Measurements from ENCODE around the gene GPC5. TPM values are rescaled to one million over a fixed set of nuclear protein-coding genes. Genes with fewer than 3 reads are reported as not detected.

Gene GPC5
- total RNA-seq, 4 donors from 2014 or later: 0.24 to 30.8 (median 1.8) TPM; not detected in 1

GRCh38 chr13:91567485-91568207, 169.2 kb downstream of the GPC5 start:
- Histone ChIP-seq H3K27me3 (no peaks in the 10 kb centered on the region), H3K4me1 (no peaks in the 10 kb centered on the region), H3K4me3 (no peak overlapping the region), H3K36me3 (no peaks in the 10 kb centered on the region), H3K9me3 (no peaks in the 10 kb centered on the region), H3K27ac (no peak overlapping the region)
- intact Hi-C loops (cut with DNase I; ENCODE audit: low total_unique reads): no loop called here
- DNase-seq: no peak
- TF ChIP-seq CTCF (IDR thresholded peaks at IDR 0.05): no peak
- no peak for TF ChIP-seq POLR2A (IDR thresholded peaks at IDR 0.05)

GRCh38 chr13:91571681-91572080, 173.3 kb downstream of the GPC5 start:
- Histone ChIP-seq H3K27ac (no peak overlapping the region), H3K9me3 (no peaks in the 10 kb centered on the region), H3K36me3 (no peaks in the 10 kb centered on the region), H3K4me3 (no peak overlapping the region), H3K4me1 (no peaks in the 10 kb centered on the region), H3K27me3 (no peaks in the 10 kb centered on the region)
- intact Hi-C loops (cut with DNase I; ENCODE audit: low total_unique reads): no loop called here
- DNase-seq: no peak
- TF ChIP-seq POLR2A (IDR thresholded peaks at IDR 0.05) (no peak), CTCF (IDR thresholded peaks at IDR 0.05) (no peak)

GRCh38 chr13:91572439-91572838, 174.0 kb downstream of the GPC5 start:
- H3K4me3 ChIP-seq: no peak overlapping the region
- H3K9me3 ChIP-seq: no peaks in the 10 kb centered on the region
- TF ChIP-seq CTCF (IDR thresholded peaks at IDR 0.05) (no peak), POLR2A (IDR thresholded peaks at IDR 0.05) (no peak)
- no peaks in the 10 kb centered on the region for H3K4me1 ChIP-seq
- H3K27ac ChIP-seq: no peak overlapping the region
- no peaks in the 10 kb centered on the region for H3K27me3 ChIP-seq
- no peak for DNase-seq
- H3K36me3 ChIP-seq: no peaks in the 10 kb centered on the region
- intact Hi-C loops (cut with DNase I; ENCODE audit: low total_unique reads): no loop called here

GRCh38 chr13:91572944-91573598, 174.7 kb downstream of the GPC5 start:
- no peak overlapping the region for H3K27ac ChIP-seq
- no peaks in the 10 kb centered on the region for H3K4me1 ChIP-seq
- no peak for TF ChIP-seq POLR2A (IDR thresholded peaks at IDR 0.05)
- no peak for TF ChIP-seq CTCF (IDR thresholded peaks at IDR 0.05)
- H3K9me3 ChIP-seq: no peaks in the 10 kb centered on the region
- no peak for DNase-seq
- intact Hi-C loops (cut with DNase I; ENCODE audit: low total_unique reads): no loop called here
- H3K4me3 ChIP-seq: no peak overlapping the region
- H3K36me3 ChIP-seq: no peaks in the 10 kb centered on the region
- no peaks in the 10 kb centered on the region for H3K27me3 ChIP-seq

GRCh38 chr13:91574766-91575165, 176.3 kb downstream of the GPC5 start:
- TF ChIP-seq POLR2A (IDR thresholded peaks at IDR 0.05) (no peak), CTCF (IDR thresholded peaks at IDR 0.05) (no peak)

More at GRCh38 chr13:91574766-91575165, 176.3 kb downstream of the GPC5 start:
- H3K4me1 ChIP-seq: no peaks in the 10 kb centered on the region
- H3K27me3 ChIP-seq: no peaks in the 10 kb centered on the region
- no peak for DNase-seq
- no peaks in the 10 kb centered on the region for H3K36me3 ChIP-seq
- no peaks in the 10 kb centered on the region for H3K9me3 ChIP-seq
- no peak overlapping the region for H3K4me3 ChIP-seq
- no peak overlapping the region for H3K27ac ChIP-seq
- intact Hi-C loops (cut with DNase I; ENCODE audit: low total_unique reads): no loop called here

Measured in uterus (tissue), 4 donors.